Fibroblast of peridontal ligament (primary cell): ENCODE data around the gene MAP3K13.
A peak's percentile ranks its signal among the peaks of the same experiment; 100 is the strongest.
"Not testable (repeated sequence)": the region's sequence is repeated elsewhere in the genome, so short reads cannot be mapped to it uniquely, and the experiment has no call there.

Experiments
- DNase-seq: peaks from one replicate; pipeline ENCODE4 v3.0.0-alpha.2; 2010; ENCODE audit errors: extremely low read depth

Gene MAP3K13

DNA sequence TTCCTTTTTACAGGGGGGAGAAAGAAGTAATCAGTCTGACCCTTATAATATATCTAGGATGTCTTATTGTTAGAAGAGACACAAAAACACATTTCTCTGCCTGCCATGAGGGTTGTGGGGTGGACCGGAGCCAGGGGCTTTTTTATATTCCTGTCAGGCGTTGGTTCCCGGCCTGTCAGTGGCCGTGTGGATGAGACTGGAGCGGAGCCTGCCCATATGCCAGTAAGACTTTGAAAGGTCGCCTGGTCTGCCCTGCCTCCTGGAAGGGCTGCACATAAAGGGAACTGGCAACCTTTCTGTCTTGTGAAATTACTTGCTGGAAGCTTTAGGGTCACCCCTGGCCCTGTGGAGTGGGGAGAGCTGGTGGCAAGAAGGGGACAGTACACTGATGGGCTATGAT lies 34.7 kb downstream of the MAP3K13 start:
- DNase-seq: no peak

DNA sequence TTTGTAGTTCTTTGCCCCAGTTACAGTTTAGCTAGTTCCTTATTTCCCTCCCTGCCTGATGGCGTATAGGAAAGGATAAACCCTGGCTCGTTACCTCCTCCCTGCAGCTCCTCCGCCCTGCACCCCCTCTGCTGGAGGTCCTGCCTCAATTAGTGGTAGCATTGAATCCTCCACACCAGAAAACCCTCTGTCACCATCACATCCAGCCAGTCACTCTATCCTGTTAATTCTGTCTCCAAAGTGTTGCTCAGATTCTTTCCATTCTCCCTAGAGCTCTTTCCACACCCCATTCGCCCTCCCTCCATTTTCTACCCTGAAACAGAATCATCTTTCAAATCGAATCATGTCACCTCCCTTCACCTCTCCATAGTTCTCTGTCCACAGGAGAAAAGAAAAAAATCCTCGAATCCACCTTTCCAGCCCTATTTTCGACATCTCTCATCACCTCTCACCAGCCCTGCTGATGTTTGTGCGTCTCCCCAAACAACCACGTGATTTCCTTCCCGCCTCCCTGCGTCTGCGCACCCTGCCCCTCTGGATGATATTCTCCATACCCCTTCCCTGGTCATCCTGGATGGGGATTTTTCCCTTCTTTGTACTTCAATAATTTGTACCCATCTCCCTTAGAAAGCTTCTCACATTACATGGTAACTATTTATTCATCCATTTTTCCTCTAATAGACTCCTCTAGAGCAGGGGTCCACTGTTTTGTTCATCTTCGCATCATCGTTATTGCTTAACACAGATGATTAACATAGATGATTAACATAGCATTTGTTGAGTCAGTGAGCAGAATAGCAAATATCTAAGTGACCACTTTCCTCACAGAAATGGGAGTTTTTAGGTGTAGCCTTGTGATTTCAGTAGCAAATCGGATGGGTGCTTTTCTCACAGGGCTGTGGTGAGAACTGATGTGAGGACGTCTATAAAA lies 37.1 kb downstream of the MAP3K13 start:
- no peak for DNase-seq

- DNase-seq: no peak
These were observed 37.9 kb downstream of the MAP3K13 start for GRCh38 chr3:185400866-185401265.

DNA sequence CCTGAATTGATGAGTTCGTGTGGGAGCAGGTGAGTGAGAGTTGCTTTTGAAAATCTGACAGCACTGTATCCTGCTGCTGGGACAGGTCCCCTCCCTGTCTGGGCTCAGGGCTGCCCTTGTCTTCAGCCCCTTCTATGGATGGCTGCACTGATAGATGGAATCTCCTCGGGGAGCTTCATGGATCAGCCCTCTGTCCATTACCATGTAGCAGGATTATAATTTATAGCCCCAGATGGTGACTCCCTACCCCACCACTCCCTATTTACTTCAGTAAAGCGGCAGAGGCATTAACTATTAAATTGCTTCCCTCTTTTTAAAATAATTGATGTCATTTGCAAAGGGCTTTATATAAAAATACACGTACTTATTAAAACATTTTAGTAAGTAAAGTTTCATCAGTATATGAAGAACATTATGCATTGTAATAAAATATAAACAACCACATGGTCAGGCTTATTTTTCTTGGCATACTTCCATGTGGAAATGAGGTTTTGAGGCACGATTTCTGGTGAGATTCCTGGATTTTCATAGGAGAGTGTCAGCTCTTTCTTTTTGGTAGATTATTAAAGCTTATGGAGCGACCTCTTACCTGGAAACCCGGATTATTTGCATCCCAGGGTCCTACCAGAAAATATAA lies 38.5 kb downstream of the MAP3K13 start:
- DNase-seq: peak; percentile 30

DNA sequence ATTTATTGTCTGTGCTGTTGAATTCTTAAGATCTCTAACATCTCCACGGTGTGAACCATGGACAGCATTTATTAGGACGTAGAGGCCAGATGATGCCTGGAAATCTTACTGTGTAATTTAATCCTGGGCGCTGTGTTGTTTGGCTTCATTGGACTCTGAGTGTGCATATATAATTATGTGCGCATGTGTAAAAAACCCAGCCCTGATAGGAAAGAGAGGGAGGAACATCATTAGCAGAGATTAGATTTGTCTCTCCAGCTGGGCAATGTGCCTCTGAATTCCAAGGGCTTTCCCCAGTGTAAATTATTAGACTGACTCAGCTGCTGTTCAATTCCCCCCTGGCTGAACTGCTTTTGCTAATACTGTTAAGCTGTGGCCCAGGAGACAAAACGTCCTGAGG lies 39.6 kb downstream of the MAP3K13 start:
- no peak for DNase-seq

- DNase-seq: no peak
These were observed 40.1 kb downstream of the MAP3K13 start for GRCh38 chr3:185403002-185403401.

GRCh38 chr3:185405243-185405642 lies 42.3 kb downstream of the MAP3K13 start:
- no peak for DNase-seq

DNA sequence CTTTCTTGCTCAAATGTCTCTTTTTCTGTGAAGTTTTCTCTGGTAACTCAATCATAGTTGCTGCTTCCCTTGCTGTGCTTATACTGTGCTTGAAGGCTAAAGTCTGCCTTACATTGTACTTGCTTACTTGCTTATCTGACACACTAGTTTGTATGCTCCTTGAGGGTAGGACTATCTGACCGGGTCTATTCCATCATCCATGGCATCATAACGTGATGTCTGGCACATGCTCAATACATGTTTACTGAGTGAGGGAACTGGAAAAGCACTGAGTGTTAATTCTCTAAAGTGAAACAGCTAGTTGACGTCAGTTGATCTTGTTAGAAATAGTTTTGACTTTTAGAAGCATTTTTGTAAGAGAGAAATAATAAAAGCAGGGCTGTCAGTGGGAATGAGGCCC lies 42.7 kb downstream of the MAP3K13 start:
- no peak for DNase-seq

DNA sequence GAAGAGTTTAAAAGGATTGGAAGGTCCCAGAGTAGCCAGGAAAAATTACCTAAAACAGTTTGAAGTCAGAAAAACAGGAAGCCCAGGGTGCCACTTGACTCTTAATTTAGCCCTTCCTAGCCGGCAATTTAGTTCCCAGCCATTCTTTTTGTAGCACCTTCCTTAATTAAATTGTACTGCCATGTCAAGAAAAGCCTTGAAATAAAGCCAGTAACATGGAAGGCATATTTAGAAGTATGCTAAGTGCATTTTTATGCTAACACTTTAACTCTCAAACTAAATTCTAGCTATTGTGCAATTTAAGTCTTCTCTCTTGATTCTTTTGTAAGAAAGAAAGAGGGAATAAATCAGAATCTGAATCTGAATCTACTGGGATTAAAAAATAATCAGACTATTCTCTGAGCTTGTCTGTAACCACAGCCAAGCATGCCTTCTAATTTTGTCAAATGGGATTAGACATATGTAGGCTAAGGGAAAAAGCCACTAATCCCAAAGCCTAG lies 43.2 kb downstream of the MAP3K13 start:
- no peak for DNase-seq

GRCh38 chr3:185409957-185410356 lies 47.0 kb downstream of the MAP3K13 start:
- no peak for DNase-seq

DNA sequence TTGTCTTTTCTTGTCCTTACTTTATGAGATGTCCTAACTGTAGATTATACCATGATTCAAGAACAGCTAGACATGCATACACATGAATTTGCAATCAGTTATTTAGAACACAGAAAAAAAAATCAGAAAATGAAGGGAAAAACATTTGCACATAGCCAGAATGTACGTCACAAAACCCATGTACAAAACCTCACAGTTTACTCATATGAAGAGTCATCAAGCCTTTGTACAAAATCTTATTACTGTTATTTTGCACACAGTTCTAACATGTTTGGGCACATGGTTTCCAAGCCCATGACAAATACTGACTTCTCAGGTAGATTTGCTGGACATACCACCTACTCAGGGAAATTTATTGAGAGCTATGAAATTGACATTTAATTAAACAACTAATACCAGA lies 48.2 kb downstream of the MAP3K13 start:
- DNase-seq: no peak

GRCh38 chr3:185416513-185416912 lies 53.6 kb downstream of the MAP3K13 start:
- DNase-seq: no peak

GRCh38 chr3:185418561-185418977 lies 55.6 kb downstream of the MAP3K13 start:
- DNase-seq: not testable (repeated sequence)

GRCh38 chr3:185420762-185421161 lies 57.8 kb downstream of the MAP3K13 start:
- peak; percentile 53 for DNase-seq

DNA sequence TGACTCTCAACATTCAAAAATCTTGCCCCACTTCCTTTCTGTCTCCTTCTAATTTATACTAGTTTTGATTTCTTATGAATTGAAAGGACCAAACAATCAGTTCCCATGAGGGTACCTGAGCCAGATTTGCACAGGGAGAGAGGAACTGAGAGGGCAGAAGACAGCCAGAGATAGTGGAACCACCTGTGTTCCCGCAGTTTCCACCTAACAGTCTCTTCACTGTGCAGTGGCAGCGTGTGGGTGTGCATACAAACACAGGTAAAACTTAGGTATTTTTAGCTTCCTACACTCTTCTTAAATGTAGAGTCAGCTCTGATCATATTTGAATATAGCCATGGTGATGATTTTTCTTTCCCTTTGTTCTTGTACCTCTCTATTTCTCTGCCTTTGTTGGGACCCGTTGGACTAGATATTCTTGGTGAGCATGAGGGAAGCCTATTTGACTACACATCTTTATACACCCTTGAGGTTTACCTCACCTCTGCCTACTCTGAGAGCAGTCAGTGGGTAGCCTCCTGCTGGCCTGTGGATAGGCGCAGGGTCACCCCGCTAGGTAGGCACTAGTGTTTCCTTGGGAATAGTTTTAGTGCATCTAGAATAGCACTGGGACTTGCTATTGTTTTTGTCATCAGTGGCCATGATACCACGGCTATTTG lies 58.8 kb downstream of the MAP3K13 start:
- DNase-seq: no peak

- DNase-seq: no peak
These were observed 59.7 kb downstream of the MAP3K13 start for GRCh38 chr3:185422677-185423076.

- DNase-seq: peak; percentile 9
These were observed 60.2 kb downstream of the MAP3K13 start for GRCh38 chr3:185423178-185423577.

DNA sequence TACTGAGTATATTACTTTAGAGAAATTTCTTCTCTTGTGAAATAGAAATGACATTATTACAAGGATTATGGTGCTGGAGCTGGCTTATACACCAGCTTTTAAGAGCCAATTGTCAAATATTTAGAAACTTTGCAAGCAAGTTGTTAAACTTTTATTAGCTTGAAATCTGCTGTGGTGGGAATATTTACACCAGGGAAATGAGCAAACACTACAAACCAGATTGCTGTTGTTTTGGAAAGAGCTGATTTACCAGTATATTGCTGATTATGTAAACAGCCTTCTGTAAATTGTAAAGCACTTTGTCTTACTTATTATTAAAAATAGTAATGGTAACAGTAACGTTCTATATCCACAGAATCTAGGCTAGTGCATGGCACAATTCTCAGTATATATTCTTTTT lies 61.5 kb downstream of the MAP3K13 start:
- DNase-seq: no peak

DNA sequence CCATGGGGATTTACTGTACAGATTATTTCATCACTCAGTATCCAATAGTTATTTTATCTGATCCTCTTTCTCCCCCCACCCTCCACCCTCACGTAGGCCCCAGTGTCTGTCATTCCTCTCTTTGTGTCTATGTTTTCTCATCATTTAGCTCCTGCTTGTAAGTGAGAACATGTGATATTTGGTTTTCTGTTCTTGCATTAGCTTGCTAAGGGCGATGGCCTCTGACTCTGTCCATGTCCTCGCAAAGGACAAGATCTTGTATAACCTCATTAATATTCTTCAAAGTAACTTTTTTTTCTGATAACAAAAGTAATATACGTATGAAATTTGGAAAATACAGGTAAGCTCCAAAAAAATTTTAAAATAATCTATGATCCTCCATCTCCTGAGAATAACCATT lies 67.4 kb downstream of the MAP3K13 start:
- no peak for DNase-seq

DNA sequence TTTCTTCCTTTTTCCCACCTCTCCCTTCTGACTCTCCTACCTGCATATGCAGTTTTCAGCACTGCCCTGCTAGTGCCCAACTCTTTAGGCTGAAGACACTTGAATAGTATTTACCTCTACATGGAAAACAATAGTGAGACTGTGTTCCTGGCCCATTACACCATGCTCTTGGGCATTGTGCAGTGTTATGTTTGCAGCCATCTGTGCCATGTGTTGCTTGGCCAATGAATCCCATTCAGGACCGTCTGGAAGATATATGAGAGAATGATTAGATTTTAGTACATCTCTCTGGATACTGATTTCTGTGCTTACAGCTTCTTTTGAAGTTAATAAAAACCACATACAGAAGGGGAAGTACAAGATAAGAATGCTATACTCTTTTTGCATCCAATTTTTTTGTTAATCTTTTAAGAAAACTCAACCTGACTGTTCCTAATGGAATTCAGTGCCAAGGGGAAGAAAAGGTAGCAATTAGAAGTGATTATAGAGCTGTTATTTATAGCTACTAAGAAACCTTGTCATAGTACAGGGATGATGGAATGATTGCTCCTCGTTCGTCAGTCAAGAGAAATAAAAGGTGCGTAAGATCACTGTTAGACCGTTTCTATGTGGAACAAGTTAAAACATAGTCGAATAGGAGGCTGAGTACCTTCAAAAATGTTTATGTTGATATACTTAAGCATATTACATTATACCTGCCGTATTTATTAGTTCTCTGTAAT lies 77.0 kb downstream of the MAP3K13 start:
- no peak for DNase-seq

DNA sequence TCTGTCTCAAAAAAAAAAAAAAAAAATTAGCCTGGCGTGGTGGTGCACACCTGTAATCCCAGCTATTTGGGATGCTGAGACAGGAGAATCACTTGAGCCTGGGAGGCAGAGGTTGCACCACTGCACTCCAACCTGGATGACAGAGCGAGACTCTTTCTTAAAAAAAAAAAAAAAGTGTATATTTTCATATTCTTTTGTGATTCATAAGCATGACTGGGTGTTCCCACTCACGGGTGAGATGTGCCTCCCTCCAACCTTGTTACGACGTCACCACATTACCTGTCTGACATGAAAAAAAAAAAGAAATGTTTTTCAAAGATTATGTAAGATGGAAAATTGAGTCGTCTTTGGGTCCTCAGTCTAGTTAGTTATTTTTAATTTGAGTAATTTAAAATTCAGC lies 79.1 kb downstream of the MAP3K13 start:
- DNase-seq: no peak

- no peak for DNase-seq
These were observed 81.4 kb downstream of the MAP3K13 start for GRCh38 chr3:185444329-185444728.
